KBM-7 (cell line): ENCODE measurements around the gene LRRFIP2.
"Not testable (repeated sequence)": the region's sequence is repeated elsewhere in the genome, so short reads cannot be mapped to it uniquely, and the experiment has no call there.

ENCODE experiments used
- DNase-seq: peaks from one replicate; pipeline ENCODE4 v3.0.0-alpha.2; 2015
- in situ Hi-C: fragments of 300-500 bp; cut with MboI; formaldehyde crosslinking; loops from 2 replicates; pipeline ENCODE4 v1.14.3; 2020; ENCODE audit warnings: low sequenced_read_pairs, low pct_unique_long_range_greater_than_20kb, mixed read lengths

LRRFIP2 gene, protein sequence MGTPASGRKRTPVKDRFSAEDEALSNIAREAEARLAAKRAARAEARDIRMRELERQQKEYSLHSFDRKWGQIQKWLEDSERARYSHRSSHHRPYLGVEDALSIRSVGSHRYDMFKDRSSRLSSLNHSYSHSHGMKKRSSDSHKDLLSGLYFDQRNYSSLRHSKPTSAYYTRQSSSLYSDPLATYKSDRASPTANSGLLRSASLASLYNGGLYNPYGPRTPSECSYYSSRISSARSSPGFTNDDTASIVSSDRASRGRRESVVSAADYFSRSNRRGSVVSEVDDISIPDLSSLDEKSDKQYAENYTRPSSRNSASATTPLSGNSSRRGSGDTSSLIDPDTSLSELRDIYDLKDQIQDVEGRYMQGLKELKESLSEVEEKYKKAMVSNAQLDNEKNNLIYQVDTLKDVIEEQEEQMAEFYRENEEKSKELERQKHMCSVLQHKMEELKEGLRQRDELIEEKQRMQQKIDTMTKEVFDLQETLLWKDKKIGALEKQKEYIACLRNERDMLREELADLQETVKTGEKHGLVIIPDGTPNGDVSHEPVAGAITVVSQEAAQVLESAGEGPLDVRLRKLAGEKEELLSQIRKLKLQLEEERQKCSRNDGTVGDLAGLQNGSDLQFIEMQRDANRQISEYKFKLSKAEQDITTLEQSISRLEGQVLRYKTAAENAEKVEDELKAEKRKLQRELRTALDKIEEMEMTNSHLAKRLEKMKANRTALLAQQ

GRCh38 chr3:37174532-37175126, at the start of gene LRRFIP2:
TSS of gene LRRFIP2 (minus strand) at chr3:37174582. CDS start at chr3:37148983, 25,599 bp downstream.
- DNase-seq = peak; percentile 19
- in situ Hi-C loops = no loop called here

GRCh38 chr3:37223576-37223975, 49.2 kb upstream of the LRRFIP2 start:
- in situ Hi-C loops = no loop called here

DNA sequence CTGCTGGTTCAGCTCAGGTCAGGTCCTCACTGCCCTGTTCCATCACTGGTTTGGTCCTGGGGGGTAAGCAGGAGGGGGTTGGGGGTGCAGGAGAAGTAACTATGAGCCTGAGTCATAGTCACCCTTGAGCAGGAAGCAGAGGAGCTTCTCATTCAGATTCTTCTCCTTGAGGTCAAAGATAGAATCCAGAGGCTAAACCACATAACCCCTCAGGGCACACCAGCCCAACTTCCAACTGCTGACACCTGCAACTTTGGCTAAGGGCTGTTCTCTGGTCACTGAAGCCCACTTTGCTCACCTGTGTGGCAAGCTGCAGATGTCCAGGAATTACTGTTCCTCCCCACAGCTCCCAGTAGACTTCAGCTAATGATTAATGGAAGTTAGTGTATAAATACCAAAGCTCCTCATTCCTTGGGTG, 48.8 kb upstream of the LRRFIP2 start:
- no peak for DNase-seq
- in situ Hi-C loops = no loop called here

More at GRCh38 chr3:37223576-37223975, 49.2 kb upstream of the LRRFIP2 start:
- DNase-seq = no peak

DNA sequence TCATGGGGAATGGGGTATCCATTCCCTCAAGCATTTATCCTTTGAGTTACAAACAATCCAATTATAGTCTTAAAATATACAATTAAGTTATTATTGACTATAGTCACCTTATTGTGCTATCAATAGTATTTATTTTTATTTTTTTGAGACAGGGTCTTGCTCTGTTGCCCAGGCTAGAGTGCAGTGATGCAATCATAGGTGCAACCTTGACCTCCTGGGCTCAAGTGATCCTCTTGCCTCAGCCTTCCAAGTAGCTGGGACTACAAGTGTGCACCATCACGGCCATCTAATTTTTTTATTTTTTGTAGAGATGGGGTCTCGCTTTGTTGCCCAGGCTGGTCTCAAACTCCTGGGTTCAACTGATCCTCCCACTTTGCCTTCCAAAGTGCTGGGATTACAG, 48.2 kb upstream of the LRRFIP2 start:
- DNase-seq, in situ Hi-C loops: not testable (repeated sequence)

GRCh38 chr3:37221407-37221806, 47.0 kb upstream of the LRRFIP2 start:
- in situ Hi-C loops = no loop called here
- DNase-seq = no peak

DNA sequence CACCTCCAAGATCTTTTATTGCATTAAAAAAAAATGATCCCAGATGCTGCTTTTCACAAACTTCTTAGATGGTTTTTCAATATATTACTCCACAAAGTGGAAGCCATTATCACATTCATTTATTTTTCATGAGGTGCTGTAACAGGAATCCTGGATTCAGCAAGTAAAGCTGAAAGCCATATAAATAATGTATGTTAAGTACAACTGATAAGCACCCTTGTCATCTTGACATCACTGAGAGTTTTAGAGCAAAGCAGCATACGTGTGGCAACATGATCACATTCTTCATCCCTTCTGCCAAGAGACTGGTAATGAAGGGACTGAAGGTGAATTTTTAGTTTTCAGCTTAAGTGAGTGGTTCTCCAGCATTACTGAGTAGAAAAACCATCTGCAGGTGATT, 44.9 kb upstream of the LRRFIP2 start:
- in situ Hi-C loops = no loop called here
- DNase-seq = no peak

GRCh38 chr3:37218206-37218605, 43.8 kb upstream of the LRRFIP2 start:
- in situ Hi-C loops = no loop called here
- no peak for DNase-seq

GRCh38 chr3:37217098-37217849, 42.9 kb upstream of the LRRFIP2 start:
- DNase-seq = no peak
- in situ Hi-C loops = no loop called here

- in situ Hi-C loops = no loop called here
- DNase-seq = no peak
Observed at GRCh38 chr3:37216597-37217097, 42.3 kb upstream of the LRRFIP2 start.

DNA sequence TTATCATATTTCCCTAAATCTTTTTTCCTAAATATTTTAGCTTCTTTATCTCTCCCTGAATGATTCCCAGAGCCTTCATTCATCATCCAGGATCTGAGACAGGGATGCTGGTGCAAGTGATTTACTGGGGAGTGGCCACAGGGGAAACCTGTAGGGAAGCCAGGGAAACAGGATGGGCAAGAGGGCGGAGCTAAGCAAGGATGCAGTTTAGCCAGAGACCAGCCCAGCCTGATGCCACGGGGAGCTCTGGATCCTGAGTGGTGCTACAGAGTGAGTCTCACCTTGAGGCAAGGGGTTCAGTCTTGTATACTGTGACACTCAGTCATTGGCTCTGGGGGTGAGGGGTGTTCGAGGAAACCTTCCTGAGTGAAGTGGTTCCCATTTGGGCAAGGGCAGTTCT, 39.7 kb upstream of the LRRFIP2 start:
- DNase-seq = no peak
- in situ Hi-C loops = no loop called here

GRCh38 chr3:37210230-37210629, 35.8 kb upstream of the LRRFIP2 start:
- no peak for DNase-seq
- in situ Hi-C loops = no loop called here

DNA sequence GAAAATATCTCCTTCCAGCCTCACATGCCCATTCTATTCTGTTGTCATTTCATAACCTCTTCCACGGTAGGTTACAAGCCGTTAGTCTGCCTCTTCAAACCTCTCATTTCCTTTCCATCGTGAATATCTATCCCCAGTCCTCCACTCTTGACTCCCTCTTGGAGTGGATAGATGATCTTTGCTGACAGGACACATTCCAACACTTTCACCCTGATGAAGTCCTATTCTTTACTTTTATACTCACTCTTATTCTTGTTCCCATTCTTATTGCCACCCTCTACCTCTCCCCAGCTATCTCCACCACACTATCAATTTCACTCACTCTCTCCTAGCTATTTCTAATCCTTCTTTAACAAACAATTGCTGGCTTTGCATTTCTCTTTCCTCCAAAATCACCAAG, 34.2 kb upstream of the LRRFIP2 start:
- DNase-seq, in situ Hi-C loops: not testable (repeated sequence)

DNA sequence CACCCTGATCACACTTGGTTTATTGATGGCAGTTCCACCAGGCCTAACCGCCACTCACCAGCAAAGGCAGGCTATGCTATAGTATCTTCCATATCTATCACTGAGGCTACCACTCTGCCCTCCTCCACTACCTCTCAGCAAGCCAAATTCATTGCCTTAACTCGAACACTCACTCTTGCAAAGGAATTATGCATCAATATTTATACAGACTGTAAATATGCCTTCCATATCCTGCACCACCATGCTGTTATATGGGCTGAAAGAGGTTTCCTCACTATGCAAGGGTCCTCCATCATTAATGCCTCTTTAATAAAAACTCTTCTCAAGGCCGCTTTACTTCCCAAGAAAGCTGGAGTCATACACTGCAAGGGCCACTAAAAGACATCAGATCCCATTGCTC, 33.6 kb upstream of the LRRFIP2 start:
- in situ Hi-C loops = not testable (repeated sequence)

DNA sequence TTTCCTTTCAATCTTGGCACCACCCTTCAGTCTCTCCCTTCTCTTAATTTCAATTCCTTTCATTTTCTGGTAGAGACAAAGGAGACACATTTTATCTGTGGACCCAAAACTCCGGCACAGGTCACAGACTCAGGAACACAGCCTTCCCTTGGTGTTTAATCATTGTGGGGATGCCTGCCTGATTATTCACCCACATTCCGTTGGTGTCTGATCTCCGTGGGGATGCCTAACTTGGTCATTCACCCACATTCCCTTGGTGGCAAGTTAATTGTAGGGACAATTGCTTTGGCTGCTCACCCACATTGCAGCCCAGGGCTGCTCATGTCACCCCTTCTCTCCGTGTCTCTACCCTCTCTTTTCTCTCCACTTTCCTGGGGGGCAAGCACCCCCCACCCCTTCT, 31.7 kb upstream of the LRRFIP2 start:
- DNase-seq, in situ Hi-C loops: not testable (repeated sequence)

More for the DNA sequence above, 33.6 kb upstream of the LRRFIP2 start:
- not testable (repeated sequence) for DNase-seq

DNA sequence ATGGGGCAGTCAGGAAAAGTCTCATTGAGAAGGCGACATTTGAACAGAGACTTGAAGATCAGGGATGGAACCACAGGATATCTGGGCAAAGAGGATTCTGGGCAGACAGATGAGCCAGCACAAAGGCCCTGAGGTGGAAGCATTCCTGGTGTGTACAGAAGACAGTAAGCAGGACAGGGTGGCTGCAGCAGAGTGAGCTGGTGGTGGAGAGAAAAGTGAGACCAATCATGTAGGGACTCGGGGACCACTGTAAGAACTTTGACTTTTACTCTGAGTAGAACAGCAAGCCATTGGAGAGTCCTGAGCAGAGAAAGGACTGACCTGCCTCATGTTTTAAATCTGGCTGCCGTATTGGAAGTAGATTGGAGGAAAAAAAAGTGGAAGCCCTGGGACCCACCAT, 29.9 kb upstream of the LRRFIP2 start:
- DNase-seq = no peak
- in situ Hi-C loops = no loop called here

DNA sequence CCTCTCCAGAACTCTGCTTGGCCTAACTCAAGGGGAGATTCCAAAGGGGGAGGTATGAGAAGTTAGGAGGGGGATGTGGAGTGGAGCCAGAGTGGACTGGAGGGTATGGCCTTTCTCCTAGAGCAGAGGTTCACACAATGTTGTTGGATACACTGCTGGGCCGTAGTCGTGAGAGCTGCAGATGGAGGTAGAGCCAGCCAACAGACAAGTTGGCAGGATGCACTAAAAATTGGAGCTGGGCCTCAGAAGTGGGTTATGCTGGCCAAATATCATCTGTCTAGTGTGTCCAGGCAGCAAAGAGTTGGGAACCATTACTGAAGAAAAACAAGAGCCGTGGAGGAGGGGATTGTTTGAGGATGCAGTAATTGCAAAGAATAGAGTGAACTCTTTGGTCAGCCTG, 27.7 kb upstream of the LRRFIP2 start:
- DNase-seq = no peak
- in situ Hi-C loops = no loop called here

DNA sequence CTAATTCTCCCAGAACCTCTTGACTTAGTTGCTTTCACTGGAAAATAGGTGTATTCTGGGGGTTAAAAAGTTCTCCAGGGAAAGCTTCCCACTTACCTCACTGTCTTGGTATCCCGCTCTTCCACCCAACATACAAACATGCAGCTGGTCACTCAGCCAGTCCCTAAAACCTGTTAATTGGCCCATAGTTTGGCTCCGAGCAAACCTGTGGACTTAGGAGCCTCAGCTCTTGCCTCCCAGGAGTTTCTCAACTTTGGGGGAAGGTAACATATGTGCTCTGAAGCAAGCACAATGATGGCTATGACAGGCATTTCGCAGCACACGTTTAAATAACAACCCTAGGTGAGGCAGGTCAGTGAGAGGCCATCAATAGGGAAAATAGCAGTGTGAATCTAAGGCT, 25.8 kb upstream of the LRRFIP2 start:
- in situ Hi-C loops = no loop called here
- DNase-seq = no peak

DNA sequence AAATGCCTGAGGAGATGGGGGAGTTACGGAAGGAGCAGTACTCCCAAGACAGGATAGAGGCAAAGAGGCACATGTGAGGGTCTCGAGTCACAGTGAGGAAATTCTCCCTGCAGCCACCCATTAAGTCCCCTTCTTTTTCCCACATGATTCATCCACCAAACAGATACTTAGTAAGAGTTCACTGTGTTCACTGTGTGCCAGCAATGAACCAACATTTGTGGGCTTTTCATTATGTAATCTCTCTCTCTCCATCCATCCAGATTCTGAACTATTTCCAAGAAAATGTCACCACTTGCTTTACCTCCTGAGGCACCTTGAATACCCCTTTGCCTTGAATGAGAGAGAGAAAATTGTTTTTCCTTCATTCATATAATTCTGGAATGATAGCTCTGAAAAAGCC, 24.6 kb upstream of the LRRFIP2 start:
- in situ Hi-C loops = no loop called here

DNA sequence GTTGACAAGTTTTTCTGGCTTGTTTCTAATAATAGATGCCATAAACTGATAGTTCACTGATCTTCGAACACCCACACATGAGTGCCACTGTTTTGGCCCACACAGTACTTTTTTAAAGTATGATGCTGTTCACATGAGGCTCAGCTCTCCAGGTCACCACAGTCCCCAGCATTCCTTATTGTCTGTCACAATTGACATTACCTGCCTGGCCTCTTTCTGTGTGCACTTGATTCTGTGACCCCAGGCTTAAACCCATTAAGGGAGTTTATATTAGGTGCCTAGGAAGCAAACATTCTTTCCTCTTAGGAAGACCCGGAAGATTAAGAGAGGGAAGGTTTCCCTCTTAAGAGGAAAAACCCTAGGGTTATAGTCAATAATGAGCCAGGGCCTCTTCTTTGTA, 24.2 kb upstream of the LRRFIP2 start:
- no peak for DNase-seq
- in situ Hi-C loops = no loop called here

More for the DNA sequence above, 24.6 kb upstream of the LRRFIP2 start:
- DNase-seq = no peak
